NCI-H1417 (cell line): Measurements from ENCODE around the gene RASSF8.

Experiments
- DNase-seq, 3 experiments: peaks; one replicate each; lab custom pipeline; 2025; lab: John Stamatoyannopoulos, UW

The RASSF8 gene

DNA sequence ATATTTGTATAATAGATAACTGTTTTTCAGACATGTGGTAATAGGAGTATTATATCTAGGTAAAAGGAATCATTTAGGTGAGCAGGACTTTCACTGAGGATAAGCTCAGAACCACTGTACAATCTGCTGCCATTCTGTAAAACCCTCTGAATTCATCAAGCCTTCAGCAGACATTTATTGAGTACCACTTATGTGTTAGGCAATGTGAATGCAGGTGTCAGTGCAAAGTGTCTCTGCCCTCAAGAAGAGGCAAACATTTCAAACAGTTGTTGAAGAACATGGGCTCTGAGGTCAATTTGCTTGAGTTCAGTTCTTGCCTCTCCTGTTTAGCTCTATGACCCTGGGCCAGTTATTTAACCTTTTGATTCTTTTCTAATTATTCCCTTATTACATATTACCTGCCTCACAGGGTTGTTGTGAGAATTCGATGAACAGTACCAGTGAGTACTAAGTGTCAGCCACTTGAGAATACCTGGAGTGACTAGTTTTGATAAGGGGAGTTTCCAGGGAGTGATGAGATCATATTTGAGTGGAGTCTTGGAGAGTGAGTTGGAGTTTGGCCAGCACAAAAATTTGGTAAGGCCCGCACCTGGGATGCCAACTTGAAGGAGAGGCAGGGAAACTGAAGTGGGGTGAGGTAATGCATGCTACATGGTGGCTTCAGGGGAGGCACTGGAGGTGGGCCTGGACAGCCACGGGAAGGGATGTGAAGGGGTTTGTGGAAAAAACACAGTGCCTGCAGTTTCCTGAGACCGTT is 33.7 kb downstream of the RASSF8 start:
- peak in 2 of 3 experiments; percentile 23 to 48 for DNase-seq

DNA sequence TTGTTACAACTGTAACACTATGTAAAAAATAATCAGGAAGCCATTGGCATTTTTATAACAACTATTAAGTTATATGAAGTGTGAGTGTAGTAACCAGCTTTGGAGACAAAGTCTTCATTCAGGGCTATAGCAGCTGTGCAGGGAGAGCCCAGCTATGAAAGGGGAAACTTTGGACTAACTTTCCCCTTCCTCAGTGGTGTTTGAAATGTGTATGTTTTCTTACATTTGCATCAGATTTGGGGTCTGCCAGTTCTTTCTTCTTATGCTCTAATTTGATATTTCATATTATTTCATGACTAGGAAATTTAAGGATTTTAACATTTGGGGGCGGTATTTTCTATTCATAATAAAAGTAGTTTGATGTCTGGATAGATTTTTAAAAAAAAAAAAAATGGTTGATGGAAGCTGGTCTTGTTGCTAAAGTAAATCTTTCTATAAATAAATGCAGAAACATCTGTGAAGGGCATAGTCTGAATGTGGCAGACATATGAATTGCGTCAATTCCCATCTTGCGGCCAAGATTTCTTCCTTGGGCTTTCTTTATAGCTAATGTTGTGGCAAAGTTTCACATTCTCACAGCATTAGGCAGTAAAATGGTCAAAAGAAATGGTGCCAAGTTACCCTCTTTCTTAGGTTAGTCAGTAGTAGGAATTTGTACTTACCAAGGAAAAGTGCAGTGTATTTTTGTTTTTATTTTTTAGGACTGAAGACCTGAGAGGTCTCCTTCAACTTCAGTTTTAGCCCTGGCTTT is 35.6 kb downstream of the RASSF8 start:
- DNase-seq = no peak

DNA sequence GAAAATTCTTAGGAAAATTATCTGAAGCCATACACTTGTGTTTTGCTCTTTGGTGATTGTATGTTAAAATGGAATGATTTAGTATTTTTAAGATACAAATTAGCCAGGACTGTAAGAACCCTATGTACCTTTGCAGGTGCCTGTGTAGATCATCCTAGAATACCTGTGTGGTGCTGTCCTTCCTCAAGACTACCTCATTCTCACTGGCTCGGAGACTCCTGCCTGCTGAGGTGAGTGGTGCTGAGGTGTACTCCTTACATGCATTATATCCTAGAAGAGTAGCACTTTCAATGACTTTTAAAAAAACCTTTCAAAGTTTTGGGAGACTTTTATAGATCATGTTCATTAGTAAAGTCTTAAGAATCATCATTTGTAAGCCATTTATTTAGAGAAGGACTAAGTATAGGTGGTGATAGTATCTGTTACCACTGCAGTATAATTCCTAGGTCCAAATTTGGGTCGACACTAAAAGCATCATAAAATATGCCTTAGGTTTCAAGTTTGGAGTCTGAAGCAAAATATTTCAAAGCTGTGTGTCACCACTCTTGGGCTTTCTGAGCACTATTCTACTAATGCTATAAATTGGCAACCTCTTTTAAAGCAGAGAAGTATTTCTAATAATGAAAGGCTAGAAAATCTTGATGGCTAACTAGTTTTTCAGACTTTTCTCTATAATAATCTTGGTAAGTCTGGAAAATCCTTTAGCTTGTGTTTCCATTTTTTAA is 36.6 kb downstream of the RASSF8 start:
- no peak for DNase-seq

DNA sequence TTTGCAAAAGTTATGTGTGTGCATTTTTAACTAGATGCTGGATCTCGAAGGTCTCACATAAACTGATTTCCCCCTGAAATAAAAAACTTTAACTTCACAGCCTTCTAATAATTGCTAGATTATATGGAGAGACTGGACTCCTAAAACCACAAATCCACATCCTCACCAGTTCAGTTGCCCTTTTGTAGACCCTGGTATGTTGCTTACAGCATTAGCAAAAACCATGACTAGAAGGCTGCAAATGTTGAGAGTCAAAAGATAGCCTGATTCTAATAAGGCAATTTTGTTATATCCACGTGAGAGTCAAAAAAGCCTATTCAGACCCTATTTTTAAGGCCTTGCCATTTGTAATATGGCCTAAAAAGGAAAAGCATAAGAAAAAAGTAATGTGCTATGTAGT is 37.4 kb downstream of the RASSF8 start:
- DNase-seq = no peak

DNA sequence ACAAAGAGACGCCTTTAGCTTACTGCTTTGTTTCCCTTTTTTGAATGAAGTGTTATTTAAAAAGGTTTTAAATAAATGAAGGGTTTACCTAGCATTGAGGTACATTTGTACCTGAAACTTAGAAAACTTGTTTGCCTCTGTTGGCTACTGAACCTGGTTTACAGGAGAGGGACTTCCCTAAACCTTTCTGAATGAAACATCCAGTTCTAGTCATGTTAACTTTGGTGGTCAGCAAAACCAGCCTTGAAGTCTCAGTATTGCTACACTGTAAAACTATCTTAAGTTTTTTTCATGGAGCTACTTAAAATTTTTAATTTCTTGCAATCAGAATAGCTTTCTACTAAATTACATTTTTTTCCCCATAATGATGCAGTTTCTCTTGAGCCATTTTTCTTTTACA is 38.2 kb downstream of the RASSF8 start:
- no peak for DNase-seq

DNA sequence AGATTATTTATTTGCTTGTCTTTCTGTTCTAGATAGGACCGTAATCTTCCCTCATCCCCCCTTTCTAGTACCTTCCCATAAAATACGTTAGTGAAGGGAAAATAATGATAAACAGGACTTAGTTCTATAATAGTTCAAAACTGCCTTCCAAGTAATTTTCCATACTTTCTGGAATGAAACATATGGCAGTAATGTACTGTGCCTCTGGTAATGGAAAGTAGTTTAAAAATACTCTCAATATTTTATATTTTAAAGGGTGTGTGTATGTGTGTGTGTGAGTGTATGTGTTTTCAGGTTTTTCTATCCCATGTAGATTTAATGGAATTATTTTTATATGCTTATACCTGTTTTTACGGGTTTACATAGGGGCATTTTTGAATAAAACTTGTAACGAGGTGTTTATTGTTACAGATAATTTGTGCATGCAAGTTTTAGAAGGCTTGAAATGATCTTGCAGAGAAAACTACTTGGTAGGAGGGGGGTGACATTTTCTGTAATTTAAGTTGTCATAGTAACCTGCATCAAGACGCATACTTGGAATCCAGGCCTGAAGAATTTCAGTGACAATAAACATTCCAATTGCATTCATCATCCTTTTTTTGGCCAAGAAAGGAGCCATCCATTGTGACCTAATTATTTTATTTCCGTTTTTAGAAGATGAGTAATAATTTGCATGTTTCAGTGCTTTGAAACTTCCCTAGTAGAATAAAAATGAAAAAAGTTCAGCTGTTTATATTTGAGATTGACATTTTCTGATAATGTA is 38.9 kb downstream of the RASSF8 start:
- no peak for DNase-seq

DNA sequence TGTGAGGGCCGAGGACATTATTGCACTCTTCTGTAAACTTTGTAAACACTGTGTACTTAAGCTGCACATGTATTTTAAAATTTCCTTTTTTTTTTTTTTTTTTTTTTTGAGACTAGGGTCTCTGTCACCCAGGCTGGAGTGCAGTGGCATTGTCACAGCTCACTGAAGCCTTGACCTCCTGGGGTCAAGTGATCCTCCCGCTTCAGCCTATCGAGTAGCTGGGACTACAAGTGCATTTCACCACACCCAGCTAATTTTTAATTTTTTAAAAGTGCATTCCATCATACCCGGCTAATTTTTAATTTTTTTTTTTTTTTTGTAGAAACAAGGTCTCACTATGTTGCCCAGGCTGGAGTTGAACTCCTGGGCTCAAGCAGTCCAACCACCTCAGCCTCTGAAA is 42.4 kb downstream of the RASSF8 start:
- DNase-seq = no peak

DNA sequence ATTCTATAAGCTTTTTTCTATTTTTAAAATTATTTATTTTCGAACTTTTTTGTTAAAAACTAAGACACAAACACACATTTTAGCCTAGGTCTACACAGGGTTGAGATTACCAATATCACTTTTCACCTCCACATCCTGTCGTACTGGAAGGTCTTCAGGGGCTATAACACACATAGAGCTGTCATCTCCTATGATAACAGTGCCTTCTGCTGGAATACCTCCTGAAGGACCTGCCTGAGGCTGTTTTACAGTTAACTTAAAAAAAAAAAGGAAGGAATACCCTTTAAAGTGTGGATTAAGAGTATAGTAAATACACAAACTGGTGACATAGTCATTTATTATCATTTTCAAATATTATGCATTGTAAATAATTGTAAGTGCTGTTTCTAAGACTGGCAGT is 43.0 kb downstream of the RASSF8 start:
- DNase-seq = peak in 1 of 3 experiments; percentile 29

DNA sequence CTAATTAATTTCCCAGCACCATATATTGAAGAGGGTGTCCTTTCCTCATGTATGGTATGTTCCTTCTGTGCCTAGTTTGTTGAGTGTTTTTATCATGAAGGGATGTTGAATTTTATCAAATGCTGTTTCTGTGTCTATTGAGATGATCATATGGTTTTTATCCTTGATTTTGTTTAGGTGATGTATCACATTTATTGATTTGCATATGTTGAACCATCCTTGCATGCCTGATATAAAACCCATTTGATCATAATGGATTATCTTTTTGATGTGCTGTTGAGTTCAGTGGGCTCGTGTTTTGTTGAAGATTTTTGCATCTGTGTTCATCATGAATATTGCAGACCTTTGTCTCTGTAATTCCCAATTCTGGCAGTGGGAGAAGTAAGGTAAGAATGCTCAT is 44.6 kb downstream of the RASSF8 start:
- no peak for DNase-seq

DNA sequence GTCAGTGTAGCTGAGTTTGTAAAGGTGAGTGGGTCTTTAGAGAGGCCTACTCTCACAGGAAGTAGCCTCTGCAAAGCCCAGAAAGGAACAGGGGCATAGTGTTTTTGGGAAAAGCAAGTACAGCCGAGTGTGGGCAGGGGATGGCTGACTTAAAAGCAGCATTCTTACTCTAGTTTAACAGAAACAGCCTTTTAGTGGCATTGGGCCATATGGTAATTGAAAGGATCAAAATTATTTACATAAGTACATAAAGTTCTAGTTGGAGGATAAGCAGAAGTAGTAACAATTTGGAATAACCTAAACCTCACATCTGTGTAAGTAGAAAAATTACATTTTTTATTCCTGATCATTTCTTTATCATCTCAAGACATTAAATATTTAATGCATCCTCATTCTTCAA is 49.1 kb downstream of the RASSF8 start:
- no peak for DNase-seq

DNA sequence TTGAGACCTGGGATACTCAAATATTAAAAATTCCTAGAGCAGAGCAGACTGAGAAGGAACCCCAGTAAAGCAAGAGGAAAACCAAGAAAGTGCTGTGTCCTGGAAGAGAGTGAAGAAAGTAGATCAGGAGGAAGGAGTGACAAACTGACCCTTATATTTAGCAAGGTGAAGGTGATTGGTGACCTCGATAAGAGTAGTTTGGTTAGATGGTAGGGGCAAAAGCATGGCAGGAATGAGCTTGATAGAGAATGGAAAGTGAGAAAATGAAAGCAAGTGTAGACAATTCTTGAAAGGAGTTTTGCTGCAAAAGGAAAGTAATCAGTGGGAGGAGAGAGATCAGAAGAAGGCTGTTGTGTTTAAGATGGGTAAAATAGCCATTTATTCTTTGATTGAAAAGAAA is 51.1 kb downstream of the RASSF8 start:
- DNase-seq = no peak

DNA sequence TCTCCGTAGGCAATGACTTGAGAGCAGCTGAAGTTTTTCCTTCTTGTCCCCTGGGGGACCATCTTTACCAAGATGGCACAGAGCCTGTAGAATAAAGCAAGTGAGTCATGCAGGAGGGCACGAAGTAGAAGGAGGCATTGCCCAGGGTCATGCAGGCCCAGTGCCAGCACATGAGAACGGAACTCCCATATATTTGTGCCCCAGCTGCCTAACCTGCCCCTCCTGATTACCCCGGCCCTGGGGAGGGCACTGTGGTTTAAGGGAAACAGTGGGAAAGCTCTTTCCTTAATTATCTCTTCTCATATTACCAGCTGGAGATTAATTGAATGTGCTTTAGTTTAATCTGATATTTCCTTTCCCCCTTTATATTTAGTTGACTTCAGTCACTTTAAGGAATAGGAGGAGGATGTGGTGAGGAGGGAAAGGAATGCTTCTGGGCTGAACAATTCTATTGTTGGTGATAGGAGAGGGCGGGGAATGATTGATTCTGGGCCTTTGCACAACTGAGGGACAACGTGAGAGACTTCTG is 51.9 kb downstream of the RASSF8 start:
- no peak for DNase-seq

DNA sequence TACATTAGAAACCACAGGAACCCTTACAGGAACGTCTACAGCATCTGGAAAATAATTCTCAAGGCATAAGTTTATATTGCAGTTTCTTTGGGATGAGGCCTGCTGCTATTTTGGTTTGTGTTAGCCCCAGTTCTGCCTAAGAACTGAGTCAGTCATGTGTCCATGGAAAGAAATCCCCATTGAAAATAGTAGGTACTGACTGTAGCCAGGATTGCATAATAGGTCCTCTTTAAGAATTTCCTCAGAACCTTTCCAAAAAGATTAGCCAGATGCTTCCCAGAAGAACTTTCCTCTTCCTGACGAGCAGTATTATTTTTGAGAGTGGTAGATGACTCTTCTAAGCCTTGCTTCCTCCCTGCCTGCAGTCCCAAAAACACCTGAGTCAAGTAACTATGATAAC is 52.6 kb downstream of the RASSF8 start:
- DNase-seq = no peak

DNA sequence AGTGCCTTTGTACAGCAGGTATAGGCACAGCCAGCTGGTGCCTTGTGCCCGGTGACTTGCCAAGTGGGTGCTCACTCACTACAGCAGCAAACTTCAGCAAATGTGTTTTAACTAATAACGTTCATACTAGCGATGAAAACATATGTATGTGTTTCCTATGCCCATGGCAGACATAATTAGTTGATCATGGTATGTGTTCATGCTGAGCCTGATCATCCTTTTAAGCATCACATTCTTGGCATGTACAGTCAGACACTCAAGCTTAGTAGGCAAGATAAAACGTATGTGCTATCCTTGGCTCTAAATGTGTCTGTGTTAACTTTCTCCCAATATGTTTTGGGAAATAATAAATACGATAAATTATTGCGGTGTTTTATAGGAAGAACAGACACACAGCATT is 55.6 kb downstream of the RASSF8 start:
- DNase-seq = no peak

DNA sequence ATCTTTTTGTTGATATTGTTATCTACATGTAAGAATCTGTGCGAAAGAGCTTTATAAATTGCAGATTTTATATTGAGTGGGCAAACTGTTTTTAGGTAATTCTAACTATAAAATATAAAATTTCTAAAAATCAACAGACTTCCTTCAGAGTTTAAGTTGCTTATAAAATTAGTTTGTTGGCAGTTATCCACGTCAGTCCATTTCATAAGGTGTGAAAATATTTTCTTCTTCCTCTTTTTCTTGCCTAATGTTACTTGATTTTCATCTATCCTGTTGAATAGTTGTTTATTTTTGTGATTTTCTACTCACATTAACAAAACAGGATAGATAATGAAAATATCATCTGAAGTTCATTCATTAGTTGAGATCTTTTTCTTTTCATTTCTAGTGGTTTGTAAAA is 58.0 kb downstream of the RASSF8 start:
- DNase-seq = no peak

DNA sequence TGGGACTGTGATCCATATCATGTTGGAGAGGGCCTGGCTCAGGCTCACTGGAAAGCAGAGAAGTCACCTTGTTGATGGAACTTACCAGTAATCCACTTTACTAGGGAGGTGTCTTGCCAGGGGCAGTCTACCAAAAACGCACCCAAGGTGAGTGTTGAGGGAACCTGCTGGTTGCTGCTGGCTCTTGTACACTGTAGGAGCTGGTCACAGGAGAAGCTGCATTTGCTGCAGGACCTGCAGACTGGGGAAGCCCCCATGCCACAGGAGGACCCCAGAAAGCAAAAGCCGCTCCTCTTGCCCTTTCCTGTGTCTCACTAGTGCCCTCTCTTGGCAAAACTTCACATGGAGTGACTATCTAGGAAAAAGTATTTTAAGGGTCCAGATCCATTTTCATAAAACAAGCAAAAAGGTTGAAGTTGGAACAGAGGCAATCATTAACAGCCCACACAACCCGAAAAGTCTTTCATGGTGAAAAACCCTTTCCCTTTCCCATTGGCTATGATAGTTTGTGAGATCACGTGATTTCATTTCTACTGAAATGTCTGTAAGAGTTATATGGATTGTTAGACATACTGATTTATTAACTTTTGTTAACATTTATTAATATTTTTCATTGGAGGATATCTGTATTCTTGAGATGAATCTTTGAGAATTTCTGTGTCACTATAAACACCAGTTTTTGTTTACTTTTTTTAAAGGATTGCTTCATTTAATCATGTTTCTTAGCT is 59.2 kb downstream of the RASSF8 start:
- DNase-seq = peak in 2 of 3 experiments; percentile 41 to 59

DNA sequence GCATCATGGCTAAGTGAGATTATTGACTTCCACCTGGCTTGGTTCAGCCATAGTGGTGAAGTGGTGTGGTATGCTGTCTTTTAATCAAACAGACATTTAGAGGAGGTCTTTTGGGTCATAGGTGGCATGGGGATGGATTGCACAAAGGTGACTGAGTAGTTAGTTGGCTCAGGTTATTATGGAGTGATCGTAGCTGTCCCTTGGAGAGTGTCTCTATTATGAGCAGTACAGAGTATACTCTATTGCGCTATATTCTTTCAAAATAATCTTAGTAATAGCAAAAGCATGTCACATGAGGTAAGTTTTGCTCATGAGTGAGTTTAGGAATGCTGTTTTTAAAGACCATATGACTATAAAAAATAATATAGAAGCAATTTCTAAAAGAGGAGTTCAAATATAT is 60.4 kb downstream of the RASSF8 start:
- DNase-seq = no peak

DNA sequence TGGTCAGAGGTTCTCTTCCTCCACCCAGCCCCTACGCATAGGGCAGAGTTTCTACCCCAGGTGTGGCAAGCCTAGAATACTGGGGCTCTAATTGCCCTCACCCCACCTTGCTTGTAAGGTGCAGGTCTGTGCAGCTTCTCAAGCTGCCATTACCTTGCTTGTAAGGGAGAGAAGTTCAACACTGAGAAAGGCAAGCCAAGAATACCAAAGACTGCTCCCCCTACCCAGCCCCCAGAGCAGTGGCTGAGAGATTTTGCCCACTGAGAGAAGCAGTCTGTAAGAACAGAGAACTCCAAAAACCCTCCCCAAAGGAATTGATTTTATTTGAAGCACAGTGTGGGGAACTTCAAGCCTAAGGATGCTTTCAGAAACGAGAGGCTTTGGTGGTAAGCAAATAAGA is 63.1 kb downstream of the RASSF8 start:
- DNase-seq = no peak

DNA sequence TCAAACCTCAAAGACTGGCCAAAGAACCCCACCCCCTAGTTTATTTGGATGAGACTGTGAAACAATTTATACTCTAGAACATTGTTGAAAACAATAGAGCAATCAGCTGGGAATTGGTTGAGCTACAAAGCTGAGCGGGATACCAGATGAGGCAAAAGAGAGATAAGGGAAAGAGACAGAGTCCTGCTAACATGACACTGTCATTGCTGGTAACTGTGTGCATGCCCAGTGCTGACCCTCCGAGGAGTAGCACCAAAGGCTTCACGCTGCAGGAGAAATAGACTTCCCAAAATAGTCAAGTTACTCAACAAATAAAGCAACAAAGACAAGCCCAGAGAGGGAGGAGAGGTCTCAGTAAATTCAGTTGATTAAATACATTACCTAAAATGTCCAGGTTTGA is 63.6 kb downstream of the RASSF8 start:
- DNase-seq = no peak

DNA sequence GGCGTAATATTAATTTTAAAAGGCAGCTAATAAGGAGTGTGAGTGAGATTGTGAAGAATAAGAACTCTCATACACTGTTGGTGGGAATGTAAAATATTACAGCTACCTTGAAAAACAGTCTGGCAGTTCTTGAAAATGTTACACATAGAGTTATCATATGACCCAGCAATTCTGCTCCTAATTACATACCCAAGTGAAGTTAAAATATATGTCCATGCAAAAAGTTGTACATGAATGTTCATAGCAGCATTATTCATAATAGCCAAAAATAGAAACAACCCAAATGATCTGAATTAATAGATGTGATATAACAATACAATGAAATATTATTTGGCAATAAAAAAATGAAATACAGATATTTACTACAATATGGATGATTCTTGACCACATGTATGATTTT is 68.2 kb downstream of the RASSF8 start:
- DNase-seq = no peak

DNA sequence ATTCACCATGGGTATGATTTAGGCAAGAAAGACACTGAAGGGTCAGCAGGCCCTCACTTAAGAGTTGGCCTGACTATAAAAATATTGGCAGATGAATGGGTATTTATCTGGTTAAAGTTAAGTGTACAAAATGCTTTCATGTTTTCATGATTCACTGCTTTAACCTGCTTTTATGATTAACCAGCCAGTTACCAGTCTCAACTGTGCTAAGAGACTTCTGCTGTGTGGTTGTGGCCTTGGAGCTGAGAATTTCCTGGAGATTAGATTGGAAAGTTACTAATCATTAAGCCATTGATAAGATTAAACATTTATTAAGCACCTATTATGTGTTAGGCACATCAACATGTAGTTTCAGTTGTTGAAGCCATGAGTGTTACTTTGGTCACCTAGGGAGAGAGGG is 68.9 kb downstream of the RASSF8 start:
- no peak for DNase-seq
